A549 treated with DMSO at 1 μM for 4 hours (cell line): ENCODE measurements around the gene RAB27B. TPM values are rescaled to one million over a fixed set of nuclear protein-coding genes. Genes with fewer than 3 reads are reported as not detected.

Experiments
- total RNA-seq: library from RNA; stranded (reverse); fragments of 200-300 nt; extraction: Qiagen RNA extraction; gene quantifications from 5 replicates; pipeline ENCODE4 v1.2.3, GENCODE V29; 2022; ENCODE audit warnings: low read depth

The RAB27B gene, protein sequence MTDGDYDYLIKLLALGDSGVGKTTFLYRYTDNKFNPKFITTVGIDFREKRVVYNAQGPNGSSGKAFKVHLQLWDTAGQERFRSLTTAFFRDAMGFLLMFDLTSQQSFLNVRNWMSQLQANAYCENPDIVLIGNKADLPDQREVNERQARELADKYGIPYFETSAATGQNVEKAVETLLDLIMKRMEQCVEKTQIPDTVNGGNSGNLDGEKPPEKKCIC
- total RNA-seq: 11.2 to 20.5 TPM (median 14.8 TPM) in 5 replicates

DNA sequence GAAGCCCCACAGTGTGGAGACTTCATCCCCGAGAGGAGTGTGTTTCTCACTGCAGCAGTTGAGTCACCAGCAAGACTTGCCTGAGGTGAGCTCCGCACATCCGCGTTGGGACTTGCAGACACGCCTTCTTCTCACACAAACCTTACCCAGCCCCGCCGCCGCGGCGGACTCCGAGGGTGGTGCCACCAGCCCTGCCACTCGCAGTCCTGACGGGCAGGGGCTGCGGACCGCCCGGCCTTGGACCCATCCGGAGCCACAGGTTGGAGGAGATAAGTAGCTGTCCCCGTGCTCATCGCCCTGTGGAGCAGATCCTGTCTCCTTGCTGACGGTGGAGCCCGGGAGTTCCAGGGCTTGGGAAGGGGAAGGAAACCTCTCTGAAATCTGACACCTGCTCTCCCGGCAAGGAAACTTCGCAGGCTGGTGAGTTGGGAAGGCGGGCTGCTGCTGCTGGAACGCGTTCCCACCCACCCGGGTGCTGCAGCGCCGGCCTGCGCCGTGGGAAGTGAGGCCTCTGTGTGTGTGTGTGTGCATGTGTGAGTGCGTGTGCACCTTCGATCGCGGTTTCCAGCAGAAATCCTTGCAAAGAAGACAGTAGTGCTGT, at the start of gene RAB27B:
TSS of gene RAB27B (plus strand) at position 197 of the 601 bp plus-strand sequence. CDS start 49,109 bp downstream, outside the sequence.

Other genes with a start within 250 kb of the RAB27B start
- not detected in 5 replicates for gene DYNAP, start 237.2 kb upstream of the RAB27B start, total RNA-seq
- 3.2 to 5.8 TPM (median 3.9 TPM) in 5 replicates for gene CCDC68, start 131.0 kb downstream of the RAB27B start, total RNA-seq